Panc1 (cell line): ENCODE results near the gene CADM1.

Experiments
- CTCF ChIP-seq: fragments of 450-650 bp; IDR thresholded peaks from 2 replicates; pipeline ENCODE4 v1.5.1; 2017; ENCODE audit warnings: mild to moderate bottlenecking
- POLR2AphosphoS5 ChIP-seq: IDR thresholded peaks from 2 replicates; pipeline ENCODE4 v1.6.1; 2012; ENCODE audit warnings: mild to moderate bottlenecking, low read depth, low read length, moderate library complexity
- REST ChIP-seq, 2 experiments: IDR thresholded peaks; 2 replicates each; pipeline ENCODE4 v1.6.1; 2011 to 2012; ENCODE audit warnings: low read depth in 2 of 2, control low read depth in 1 of 2, low read length in 1 of 2, mild to moderate bottlenecking in 1 of 2, moderate library complexity in 1 of 2; ENCODE audit not compliant: insufficient read depth in 1 of 2

GRCh38 chr11:115185931-115186330 is 318.3 kb downstream of the CADM1 start:
- TF ChIP-seq CTCF (no peak), REST (IDR thresholded peaks at IDR 0.05; ENCODE audit: insufficient read depth in 1 of 2, low read depth in 2 of 2, low read length in 1 of 2) (no peak), POLR2AphosphoS5 (no peak)
